HEK293 (cell line): ENCODE measurements around the gene BCL2L13.

ENCODE experiments used
- CTCF ChIA-PET: fragments of 350-600 bp; formaldehyde crosslinking; extraction: SDS; loops from one replicate; lab custom pipeline; 2021; ENCODE audit warnings: antibody characterized with exemption; lab: Yijun Ruan, JAX
- POLR2A ChIA-PET: fragments of 300-600 bp; formaldehyde crosslinking; extraction: SDS; loops from one replicate; lab custom pipeline; 2020; ENCODE audit warnings: antibody characterized with exemption, inconsistent platforms; lab: Yijun Ruan, JAX
- H3K27ac ChIP-seq: fragments of 200-500 bp; sonication (Bioruptor generic); 2 replicates; pipeline ENCODE4 v1.5.1; 2014; ENCODE audit warnings: low read depth, low read length, control low read depth, inconsistent platforms; ENCODE audit errors: extremely low read depth
- H3K36me3 ChIP-seq, 2 experiments: fragments of 200-500 bp in 1 of 2; sonication (Bioruptor generic) in 1 of 2; 1 replicate in 1 of 2; 2 replicates in 1 of 2; pipeline ENCODE4 v1.5.1; 2014 to 2017; ENCODE audit warnings: inconsistent platforms in 2 of 2, low read length in 2 of 2; ENCODE audit not compliant: control insufficient read depth in 2 of 2, insufficient read depth in 1 of 2
- H3K4me1 ChIP-seq: fragments of 200-500 bp; sonication (Bioruptor generic); 2 replicates; pipeline ENCODE4 v1.5.1; 2014; ENCODE audit warnings: mild to moderate bottlenecking, low read length, inconsistent platforms; ENCODE audit not compliant: control insufficient read depth, insufficient read depth
- H3K4me3 ChIP-seq: 2 replicates; pipeline ENCODE4 v1.5.1; 2011; ENCODE audit warnings: low read depth, mild to moderate bottlenecking, control low read depth, low read length, moderate library complexity
- H3K9me3 ChIP-seq: fragments of 200-500 bp; sonication (Bioruptor generic); 2 replicates; pipeline ENCODE4 v1.5.1; 2014; ENCODE audit warnings: low read depth, low read length, inconsistent platforms; ENCODE audit not compliant: control insufficient read depth, insufficient read depth
- GFI1B ChIP-seq: fragments of 450-650 bp; formaldehyde crosslinking; IDR thresholded peaks from 2 replicates; pipeline ENCODE4 v1.5.1; 2016; ENCODE audit warnings: missing biosample characterization, missing genetic modification characterization
- GLIS1 ChIP-seq: fragments of 450-650 bp; formaldehyde crosslinking; IDR thresholded peaks from 2 replicates; pipeline ENCODE4 v1.5.1; 2016; ENCODE audit warnings: missing biosample characterization, missing genetic modification characterization
- GLIS2 ChIP-seq: fragments of 450-650 bp; formaldehyde crosslinking; IDR thresholded peaks from 2 replicates; pipeline ENCODE4 v1.5.1; 2016; ENCODE audit warnings: missing biosample characterization, missing genetic modification characterization
- HOXA7 ChIP-seq: sonication (generic); formaldehyde crosslinking; IDR thresholded peaks from 2 replicates; pipeline ENCODE4 v1.8.1; 2022; ENCODE audit warnings: missing genetic modification reagents, borderline replicate concordance
- INSM2 ChIP-seq: fragments of 450-650 bp; formaldehyde crosslinking; IDR thresholded peaks from 2 replicates; pipeline ENCODE4 v1.5.1; 2016; ENCODE audit warnings: missing biosample characterization, missing genetic modification characterization
- KLF17 ChIP-seq: fragments of 450-650 bp; formaldehyde crosslinking; IDR thresholded peaks from 2 replicates; pipeline ENCODE4 v1.5.1; 2016; ENCODE audit warnings: missing biosample characterization, missing genetic modification characterization
- RBAK ChIP-seq: fragments of 450-650 bp; formaldehyde crosslinking; IDR thresholded peaks from 2 replicates; pipeline ENCODE4 v1.5.1; 2016; ENCODE audit warnings: missing biosample characterization, missing genetic modification characterization
- TRIM28 ChIP-seq: IDR thresholded peaks from 2 replicates; pipeline ENCODE4 v1.6.1; 2011; ENCODE audit warnings: low read length, control low read depth, borderline replicate concordance
- TSHZ1 ChIP-seq: fragments of 450-650 bp; formaldehyde crosslinking; IDR thresholded peaks from 2 replicates; pipeline ENCODE4 v1.5.1; 2016; ENCODE audit warnings: missing biosample characterization, missing genetic modification characterization, borderline replicate concordance
- ZBTB11 ChIP-seq: fragments of 450-650 bp; formaldehyde crosslinking; conservative IDR thresholded peaks from 2 replicates; pipeline ENCODE4 v1.5.1; 2016; ENCODE audit warnings: low read depth, missing biosample characterization, missing genetic modification characterization
- ZNF10 ChIP-seq: fragments of 450-650 bp; formaldehyde crosslinking; IDR thresholded peaks from 2 replicates; pipeline ENCODE4 v1.5.1; 2017; ENCODE audit warnings: missing biosample characterization, missing genetic modification characterization
- ZNF114 ChIP-seq: fragments of 450-650 bp; formaldehyde crosslinking; IDR thresholded peaks from 2 replicates; pipeline ENCODE4 v1.5.0; 2017; ENCODE audit warnings: missing biosample characterization, missing genetic modification characterization
- ZNF140 ChIP-seq: fragments of 450-650 bp; formaldehyde crosslinking; IDR thresholded peaks from 2 replicates; pipeline ENCODE4 v1.5.1; 2016; ENCODE audit warnings: missing biosample characterization, missing genetic modification characterization
- ZNF184 ChIP-seq: fragments of 450-650 bp; IDR thresholded peaks from 2 replicates; pipeline ENCODE4 v1.5.1; 2018; ENCODE audit warnings: missing biosample characterization, mild to moderate bottlenecking, missing genetic modification characterization
- ZNF19 ChIP-seq: fragments of 450-650 bp; formaldehyde crosslinking; IDR thresholded peaks from 2 replicates; pipeline ENCODE4; 2016; ENCODE audit warnings: missing biosample characterization, missing genetic modification characterization, low read depth
- ZNF221 ChIP-seq: fragments of 450-650 bp; formaldehyde crosslinking; IDR thresholded peaks from 2 replicates; pipeline ENCODE4 v1.5.1; 2017; ENCODE audit warnings: missing biosample characterization, missing genetic modification characterization, borderline replicate concordance
- ZNF24 ChIP-seq: fragments of 450-650 bp; formaldehyde crosslinking; IDR thresholded peaks from 2 replicates; pipeline ENCODE4 v1.5.1; 2016; ENCODE audit warnings: missing biosample characterization, missing genetic modification characterization
- ZNF292 ChIP-seq: fragments of 450-650 bp; formaldehyde crosslinking; IDR thresholded peaks from 2 replicates; pipeline ENCODE4 v1.5.1; 2016; ENCODE audit warnings: low read depth, missing biosample characterization, missing genetic modification characterization, borderline replicate concordance
- ZNF423 ChIP-seq: fragments of 450-650 bp; formaldehyde crosslinking; IDR thresholded peaks from 2 replicates; pipeline ENCODE4 v1.5.1; 2016; ENCODE audit warnings: missing biosample characterization, missing genetic modification characterization
- ZNF529 ChIP-seq: fragments of 450-650 bp; formaldehyde crosslinking; IDR thresholded peaks from 2 replicates; pipeline ENCODE4 v1.5.1; 2017; ENCODE audit warnings: missing genetic modification characterization, missing biosample characterization; ENCODE audit not compliant: insufficient replicate concordance
- ZNF768 ChIP-seq: fragments of 450-650 bp; formaldehyde crosslinking; IDR thresholded peaks from 2 replicates; pipeline ENCODE4 v1.5.1; 2018; ENCODE audit warnings: missing biosample characterization, mild to moderate bottlenecking, missing genetic modification characterization
- ZNF791 ChIP-seq: fragments of 450-650 bp; formaldehyde crosslinking; IDR thresholded peaks from 2 replicates; pipeline ENCODE4 v1.5.1; 2016; ENCODE audit warnings: missing biosample characterization, missing genetic modification characterization
- TF ChIP-seq, protein P1 (sequence below): fragments of 450-650 bp; formaldehyde crosslinking; IDR thresholded peaks from 2 replicates; pipeline ENCODE4 v1.5.1; 2016; ENCODE audit warnings: missing biosample characterization, missing genetic modification characterization

BCL2L13 gene

DNA sequence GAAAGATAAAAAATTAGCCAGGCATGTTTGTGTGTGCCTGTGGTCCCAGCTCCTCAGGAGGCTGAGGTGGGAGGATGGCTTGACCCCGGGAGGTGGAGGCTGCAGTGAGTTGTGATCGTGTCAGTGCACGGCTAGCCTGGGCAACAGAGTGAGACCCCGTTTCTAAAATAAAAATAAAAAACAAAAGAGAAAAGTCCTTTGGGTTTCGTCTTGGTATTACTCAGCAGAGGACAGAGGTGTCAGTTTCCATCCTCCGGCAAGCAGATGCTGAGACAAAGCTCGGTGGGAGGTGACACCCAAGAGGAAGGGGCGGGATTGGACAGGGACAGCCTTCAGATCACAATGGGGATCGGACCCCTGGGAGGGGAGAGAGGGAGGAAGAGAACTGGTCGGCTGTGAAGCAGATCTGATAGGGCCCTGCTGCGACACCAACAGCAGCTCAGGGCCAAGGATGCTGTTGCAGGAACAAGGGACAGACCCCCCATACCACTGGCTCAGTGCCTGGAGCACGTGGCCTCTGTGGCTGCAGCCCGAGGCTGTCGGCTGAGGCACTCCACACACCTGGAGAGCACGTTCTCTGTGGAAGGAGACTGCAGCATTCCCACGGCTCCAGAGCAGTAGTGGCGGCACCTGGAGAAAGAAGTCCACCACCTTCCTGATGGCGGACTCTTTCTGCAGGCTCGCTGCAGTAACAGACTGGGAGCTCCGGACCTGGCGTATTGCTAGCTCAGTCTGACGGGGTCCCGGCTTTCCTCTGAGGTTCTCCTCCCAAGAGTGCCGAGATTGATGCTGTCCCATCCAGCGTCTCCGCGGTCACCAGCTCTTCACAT is 140.9 kb downstream of the BCL2L13 start (continued):
- TF ChIP-seq INSM2 (tag by site-specific recombination) (no peak), TRIM28 (no peak), GLIS2 (tag by site-specific recombination) (0 out of 2 replicates have a peak, but pooled peaks have one; percentile 20), ZNF221 (tag by site-specific recombination) (no peak)

GRCh38 chr22:17780116-17780740 is 141.7 kb downstream of the BCL2L13 start:
- CTCF ChIA-PET, result interaction anchor here (0.6 to 1.6 kb wide), 7 partner anchors 8 to 296 kb away, joined by 3 to 6 read pairs (median 5); no protein-coding TSS in a partner anchor
- peaks cover 3% of the 10 kb centered on the region; the same call in 1 of the 2 replicates for H3K4me1 ChIP-seq
- no peaks in the 10 kb centered on the region for H3K36me3 ChIP-seq
- H3K27ac ChIP-seq, result no peak overlapping the region
- no peaks in the 10 kb centered on the region for H3K9me3 ChIP-seq
- no peak overlapping the region for H3K4me3 ChIP-seq
- POLR2A ChIA-PET, result no interaction called here
- no peak for TF ChIP-seq ZNF292 (tag by site-specific recombination)
- TF ChIP-seq HOXA7 (CRISPR knock-in tag), result no peak
- no peak for TF ChIP-seq ZNF423 (tag by site-specific recombination)
- no peak for TF ChIP-seq ZNF24 (tag by site-specific recombination)
- no peak for TF ChIP-seq ZNF140 (tag by site-specific recombination)
- TF ChIP-seq ZNF184, result no peak
- no peak for TF ChIP-seq ZBTB11 (tag by site-specific recombination)
- no peak for TF ChIP-seq TSHZ1
- no peak for TF ChIP-seq ZNF529 (tag by site-specific recombination)
- TF ChIP-seq ZNF19 (tag by site-specific recombination), result no peak
- no peak for TF ChIP-seq ZNF10
- TF ChIP-seq GFI1B, result no peak
- TF ChIP-seq KLF17, result no peak
- no peak for TF ChIP-seq ZNF114 (tag by site-specific recombination)
- no peak for TF ChIP-seq RBAK (tag by site-specific recombination)
- TF ChIP-seq ZNF791, result no peak
- TF ChIP-seq, protein P1, sequence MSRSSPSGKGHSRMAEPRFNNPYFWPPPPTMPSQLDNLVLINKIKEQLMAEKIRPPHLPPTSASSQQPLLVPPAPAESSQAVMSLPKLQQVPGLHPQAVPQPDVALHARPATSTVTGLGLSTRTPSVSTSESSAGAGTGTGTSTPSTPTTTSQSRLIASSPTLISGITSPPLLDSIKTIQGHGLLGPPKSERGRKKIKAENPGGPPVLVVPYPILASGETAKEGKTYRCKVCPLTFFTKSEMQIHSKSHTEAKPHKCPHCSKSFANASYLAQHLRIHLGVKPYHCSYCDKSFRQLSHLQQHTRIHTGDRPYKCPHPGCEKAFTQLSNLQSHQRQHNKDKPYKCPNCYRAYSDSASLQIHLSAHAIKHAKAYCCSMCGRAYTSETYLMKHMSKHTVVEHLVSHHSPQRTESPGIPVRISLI (tag by site-specific recombination), result no peak
- no peak for TF ChIP-seq ZNF768 (tag by site-specific recombination)
- TF ChIP-seq GLIS1, result no peak
